Measurements from ENCODE around the gene DACT1. TPM values are rescaled to one million over a fixed set of nuclear protein-coding genes. Genes with fewer than 3 reads are reported as not detected.

The DACT1 gene
- total and polyA plus RNA-seq, 10 of the 15 experiments (the other 5 are each of a cell fraction or from before 2014, with no cell fraction given) = 0.13 to 2.9 (median 0.91) TPM

- Histone ChIP-seq H3K9me3 (replicated peaks; ENCODE audit: control insufficient read depth, insufficient read depth, low read length) (no peaks in the 10 kb centered on the region), H3K36me3 (ENCODE audit: control insufficient read depth in 2 of 2, insufficient read depth in 2 of 2, low read length in 1 of 2) (no peaks in the 10 kb centered on the region), H2AFZ (ENCODE audit: control insufficient read depth, low read depth, low read length) (no peak overlapping the region), H3K4me2 (ENCODE audit: control insufficient read depth, insufficient read depth) (no peak overlapping the region), H3K27me3 (replicated peaks in 1 of 2; ENCODE audit: control insufficient read depth in 2 of 2, insufficient read depth in 2 of 2, low read length in 1 of 2) (no peaks in the 10 kb centered on the region), H3K27ac (ENCODE audit: control insufficient read depth, insufficient read depth) (no peak overlapping the region), H3K4me3 (no peak overlapping the region), H3K4me1 (ENCODE audit: control insufficient read depth, insufficient read depth, low read length) (no peaks in the 10 kb centered on the region), H3K79me2 (ENCODE audit: control insufficient read depth, insufficient read depth, low read length) (no peaks in the 10 kb centered on the region), H4K20me1 (ENCODE audit: control insufficient read depth, insufficient read depth) (no peaks in the 10 kb centered on the region), H3K9ac (ENCODE audit: control insufficient read depth, insufficient read depth, low read length) (no peak overlapping the region)
- DNase-seq (ENCODE audit: low read depth, low spot score) = no peak
- intact Hi-C loops (cut with micrococcal nuclease; ENCODE audit: unreplicated experiment) (no loop called here), in situ Hi-C loops (cut with MboI) (no loop called here)
- no TSS peak for BruUV-seq (replicated peaks)
- TF ChIP-seq LARP7 (IDR thresholded peaks at IDR 0.05) = no peak
- TF ChIP-seq CREB1 (IDR thresholded peaks at IDR 0.05; ENCODE audit: low read depth) = no peak
- no peak for TF ChIP-seq SPI1 (IDR thresholded peaks at IDR 0.05; ENCODE audit: borderline replicate concordance, insufficient read depth, low read depth, low read length)
- no peak for TF ChIP-seq ZNF274 (IDR thresholded peaks at IDR 0.05; ENCODE audit: insufficient read depth, insufficient read length)
- no peak for TF ChIP-seq RBBP5 (conservative IDR thresholded peaks at IDR 0.05)
- no peak for TF ChIP-seq RUNX3 (IDR thresholded peaks at IDR 0.05; ENCODE audit: low read length)
- TF ChIP-seq EED (IDR thresholded peaks at IDR 0.05; ENCODE audit: low read depth) = no peak
- TF ChIP-seq ELK1 (IDR thresholded peaks at IDR 0.05; ENCODE audit: low read depth, low read length) = no peak
- no peak for TF ChIP-seq PAX8 (IDR thresholded peaks at IDR 0.05)
- no peak for TF ChIP-seq TARDBP (IDR thresholded peaks at IDR 0.05; ENCODE audit: borderline replicate concordance)
- TF ChIP-seq CTCF (IDR thresholded peaks at IDR 0.05 in 2 of 3, conservative IDR thresholded peaks at IDR 0.05 in 1 of 3; ENCODE audit: control insufficient read depth in 2 of 3, extremely low read depth in 1 of 3, insufficient read depth in 1 of 3, low read depth in 3 of 3, low read length in 3 of 3) = no peak
- no peak for TF ChIP-seq SMAD1 (IDR thresholded peaks at IDR 0.05; ENCODE audit: low read depth, partially characterized antibody)
- TF ChIP-seq KLF5 (IDR thresholded peaks at IDR 0.05; ENCODE audit: partially characterized antibody) = no peak
- no peak for TF ChIP-seq SP1 (IDR thresholded peaks at IDR 0.05; ENCODE audit: low read depth, low read length)
- TF ChIP-seq TAF1 (IDR thresholded peaks at IDR 0.05; ENCODE audit: borderline replicate concordance, low read depth, low read length) = no peak
- no peak for TF ChIP-seq EP300 (IDR thresholded peaks at IDR 0.05; ENCODE audit: borderline replicate concordance in 1 of 2, control insufficient read depth in 1 of 2, low read depth in 2 of 2, low read length in 2 of 2)
- no peak for TF ChIP-seq NR2C1 (IDR thresholded peaks at IDR 0.05)
- ChIA-PET RAD21 (ENCODE audit: unreplicated experiment) (no interaction called here), CTCF (interaction anchor here (1.2 to 2.0 kb wide), 3 partner anchors 10 to 124 kb away, joined by 3 to 6 read pairs (median 4); no protein-coding TSS in a partner anchor), POLR2A (no interaction called here), SMC1A (ENCODE audit: uncharacterized antibody, unreplicated experiment) (no interaction called here)
- ATAC-seq = no peak
- 5% methylated on average over 1 of the region's 1 CpG for WGBS (ENCODE audit: insufficient coverage, insufficient replicate concordance, low lambda C conversion rate, missing lambda C conversion rate)
- FAIRE-seq = no peak
Observed at GRCh38 chr14:58625438-58625837, 12.3 kb upstream of the DACT1 start.
